Transverse colon (tissue), 4 donors: Measurements from ENCODE around the gene C21orf91. TPM values are rescaled to one million over a fixed set of nuclear protein-coding genes. Genes with fewer than 3 reads are reported as not detected.

Experiments
- DNase-seq: peaks from one replicate; pipeline ENCODE4 v3.0.0-alpha.2; 2019
- H3K27ac ChIP-seq, 4 donors: fragments of 200-600 bp; sonication (generic); 2 replicates each; pipeline ENCODE4 v1.5.1; 2016 to 2018; ENCODE audit warnings: inconsistent platforms in 4 of 4
- H3K27me3 ChIP-seq: fragments of 200-600 bp; sonication (generic); 2 replicates; pipeline ENCODE4 v1.5.1; 2017; ENCODE audit warnings: inconsistent platforms
- H3K36me3 ChIP-seq, 4 donors: fragments of 200-600 bp; sonication (generic); 2 replicates each; pipeline ENCODE4 v1.5.1; 2017 to 2019; ENCODE audit warnings: inconsistent platforms in 4 of 4
- H3K4me1 ChIP-seq, 4 donors: fragments of 200-600 bp; sonication (generic); 2 replicates each; pipeline ENCODE4 v1.5.1; 2017 to 2020; ENCODE audit warnings: inconsistent platforms in 4 of 4
- H3K4me3 ChIP-seq, 4 donors: fragments of 200-600 bp; sonication (generic); 1 replicate in 1 of 4; 2 replicates in 3 of 4; pipeline versions ENCODE4 v1.5.1 to v1.6.1; 2017 to 2019; ENCODE audit warnings: inconsistent platforms in 4 of 4
- H3K9me3 ChIP-seq, 2 donors: fragments of 200-600 bp; sonication (generic); 2 replicates each; pipeline ENCODE4 v1.5.1; 2017 to 2019; ENCODE audit warnings: inconsistent platforms in 2 of 2
- CTCF ChIP-seq, 5 experiments: fragments of 200-600 bp in 3 of 5; fragments of 450-650 bp in 2 of 5; sonication (generic) in 3 of 5; IDR thresholded peaks; 1 replicate in 2 of 5; 2 replicates in 3 of 5; pipeline ENCODE4 v1.5.1; 2016 to 2017; ENCODE audit warnings: antibody characterized with exemption in 5 of 5, inconsistent platforms in 3 of 5, mild to moderate bottlenecking in 2 of 5, moderate library complexity in 1 of 5
- EP300 ChIP-seq: sonication (generic); formaldehyde crosslinking; IDR thresholded peaks from one replicate; pipeline ENCODE4 v1.6.1; 2017; ENCODE audit warnings: antibody characterized with exemption, low read depth
- POLR2A ChIP-seq: fragments of 450-650 bp; IDR thresholded peaks from one replicate; pipeline ENCODE4 v1.6.1; 2016; ENCODE audit warnings: antibody characterized with exemption, mild to moderate bottlenecking, moderate library complexity
- POLR2AphosphoS5 ChIP-seq, 3 donors: sonication (generic); formaldehyde crosslinking; IDR thresholded peaks; one replicate each; pipeline ENCODE4 v1.6.1; 2016; ENCODE audit warnings: antibody characterized with exemption in 3 of 3
- WGBS, 2 donors: methylation state at CpG; one replicate each; pipeline ENCODE4 v1.1.5; 2018; ENCODE audit warnings: low coverage in 1 of 2; 5-methylcytosine and 5-hydroxymethylcytosine counted together
- in situ Hi-C, 4 donors: fragments of 200-750 bp; cut with MboI; loops; one replicate each; pipeline versions ENCODE4 v1.15.0 to v1.15.1; 2017; ENCODE audit warnings: low sequenced_read_pairs in 3 of 4, low pct_ligation_motif_present in 1 of 4, low pct_unique_long_range_greater_than_20kb in 1 of 4
- intact Hi-C: fragments of 100-400 bp; cut with DNase I; formaldehyde crosslinking; loops from one replicate; pipeline ENCODE4 v1.15.1; 2023; ENCODE audit warnings: low total_unique reads
- total RNA-seq, 4 donors: library from RNA; depleted of rRNA; stranded (reverse); fragments of >200 nt; gene quantifications; one replicate each; pipeline ENCODE4 v1.1.0, GENCODE V29; 2016

The C21orf91 gene
- total RNA-seq, 4 donors from 2014 or later = 3.2 to 10.8 (median 5.6) TPM

- TF ChIP-seq POLR2AphosphoS5 (IDR thresholded peaks at IDR 0.05) (no peak), POLR2A (no peak), CTCF (IDR thresholded peaks at IDR 0.05) (no peak), EP300 (no peak)
- WGBS, 2 donors = 76 to 87% methylated on average over 2 of the region's 2 CpGs
- Histone ChIP-seq H3K4me3 (no peak overlapping the region), H3K27ac (no peak overlapping the region), H3K4me1 (peaks cover 0 to 33% (median 0%) of the 10 kb centered on the region in 4 donors), H3K27me3 (no peaks in the 10 kb centered on the region), H3K36me3 (no peaks in the 10 kb centered on the region), H3K9me3 (no peaks in the 10 kb centered on the region)
- in situ Hi-C loops (no loop called here), intact Hi-C loops (no loop called here)
- no peak for DNase-seq
Measured at GRCh38 chr21:17798796-17799195, 20.4 kb downstream of the C21orf91 start.

- no peaks in the 10 kb centered on the region for H3K9me3 ChIP-seq
- TF ChIP-seq EP300 (no peak), POLR2A (no peak), CTCF (IDR thresholded peaks at IDR 0.05) (no peak), POLR2AphosphoS5 (IDR thresholded peaks at IDR 0.05) (no peak)
- H3K36me3 ChIP-seq = no peaks in the 10 kb centered on the region
- in situ Hi-C loops (no loop called here), intact Hi-C loops (no loop called here)
- H3K27ac ChIP-seq = no peak overlapping the region
- no peaks in the 10 kb centered on the region for H3K27me3 ChIP-seq
- peaks cover 0 to 33% (median 0%) of the 10 kb centered on the region in 4 donors for H3K4me1 ChIP-seq
- DNase-seq = no peak
- 94 to 95% methylated on average over 2 of the region's 2 CpGs for WGBS, 2 donors
- no peak overlapping the region for H3K4me3 ChIP-seq
Measured at GRCh38 chr21:17797967-17798366, 21.2 kb downstream of the C21orf91 start.

DNA sequence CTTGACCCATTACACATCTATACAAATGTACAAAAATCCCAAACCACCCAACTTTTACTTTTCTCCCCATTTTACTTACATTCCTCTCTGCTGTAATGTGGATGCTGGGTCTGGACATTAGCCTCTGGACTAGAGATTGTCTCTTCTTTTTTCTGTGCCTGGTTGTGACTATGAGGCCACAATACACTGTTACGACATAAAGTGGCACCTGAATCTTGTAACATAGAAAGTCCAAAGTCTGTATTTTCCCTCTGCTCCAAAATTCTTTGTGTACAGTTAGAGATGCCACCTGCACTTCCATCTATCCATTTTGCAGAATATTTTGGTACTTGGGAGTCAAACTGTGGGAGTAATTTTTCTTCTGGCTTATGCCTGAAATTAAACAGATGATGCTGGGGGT is 22.7 kb downstream of the C21orf91 start:
- no peak overlapping the region for H3K27ac ChIP-seq
- intact Hi-C loops = no loop called here
- DNase-seq = no peak
- in situ Hi-C loops = no loop called here
- WGBS, 2 donors = 62% methylated on average over 1 of the region's 1 CpG; no CpG with 5 or more reads in 1 of the 2 donors
- no peaks in the 10 kb centered on the region for H3K36me3 ChIP-seq
- H3K4me1 ChIP-seq = peaks cover 0 to 33% (median 0%) of the 10 kb centered on the region in 4 donors
- H3K9me3 ChIP-seq = no peaks in the 10 kb centered on the region
- no peak for TF ChIP-seq EP300
- TF ChIP-seq CTCF (IDR thresholded peaks at IDR 0.05) = no peak
- no peak for TF ChIP-seq POLR2AphosphoS5 (IDR thresholded peaks at IDR 0.05)
- TF ChIP-seq POLR2A = no peak
- H3K4me3 ChIP-seq = no peak overlapping the region
- H3K27me3 ChIP-seq = no peaks in the 10 kb centered on the region

- Histone ChIP-seq H3K27ac (peak overlapping the region in 1 of 4 donors; percentile 25), H3K4me3 (no peak overlapping the region), H3K27me3 (no peaks in the 10 kb centered on the region), H3K9me3 (no peaks in the 10 kb centered on the region), H3K36me3 (no peaks in the 10 kb centered on the region), H3K4me1 (peaks cover 0 to 33% (median 0%) of the 10 kb centered on the region in 4 donors)
- intact Hi-C loops (no loop called here), in situ Hi-C loops (no loop called here)
- DNase-seq = no peak
- no peak for TF ChIP-seq POLR2A
- TF ChIP-seq EP300 = no peak
- TF ChIP-seq POLR2AphosphoS5 (IDR thresholded peaks at IDR 0.05) = no peak
- no peak for TF ChIP-seq CTCF (IDR thresholded peaks at IDR 0.05)
- WGBS, 2 donors = 48 to 75% methylated on average over 1 of the region's 1 CpG
Measured at GRCh38 chr21:17796037-17796403, 23.1 kb downstream of the C21orf91 start.
